ENCODE data around the gene CKB.

CKB gene

DNA sequence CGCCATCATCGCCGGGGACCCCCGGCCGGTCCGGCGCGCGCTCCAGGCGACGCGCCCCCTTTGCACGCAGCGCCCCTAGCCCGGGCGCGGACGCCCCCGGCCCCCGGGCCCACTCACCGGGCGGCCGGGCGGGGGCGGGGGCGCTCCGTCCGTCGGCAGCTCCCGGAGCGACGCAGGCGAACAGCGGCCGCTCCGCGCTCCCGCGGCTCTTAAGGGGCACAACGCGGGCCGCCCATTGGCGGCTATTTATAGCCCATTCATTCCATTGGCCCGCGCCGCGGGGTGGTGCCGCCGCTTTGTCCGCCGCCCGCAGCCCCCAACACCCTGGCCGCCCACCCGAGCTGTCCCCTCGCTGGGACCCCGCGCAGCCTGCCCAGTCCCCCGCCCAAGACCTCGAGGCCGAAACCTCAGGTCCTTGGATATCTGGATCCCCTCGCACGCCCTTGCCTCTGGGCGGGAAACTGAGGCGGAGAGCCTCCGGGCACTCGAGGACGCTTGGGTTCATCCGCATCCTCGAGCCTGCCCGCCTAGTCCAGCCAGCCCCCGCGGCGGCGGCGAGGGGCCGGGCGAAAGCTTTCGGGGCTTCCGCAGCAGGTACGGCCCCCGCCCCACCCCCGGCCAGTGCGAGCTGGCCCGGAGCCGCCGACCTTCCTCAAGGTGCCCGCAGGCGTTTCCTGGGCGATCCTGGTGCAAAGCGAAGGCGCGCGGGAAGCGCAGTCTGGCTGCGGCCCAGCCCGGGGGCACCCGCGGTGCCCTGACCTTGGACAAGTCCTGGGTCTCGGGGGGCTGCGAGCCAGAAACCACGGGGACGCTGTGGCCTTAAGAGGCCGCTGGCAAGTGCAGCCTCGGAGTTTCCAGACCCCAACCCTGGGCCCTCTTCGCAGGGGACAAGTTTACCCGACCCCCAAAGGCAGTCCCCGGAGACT, at the start of gene CKB:
TSS of gene CKB (minus strand) at position 182 of the 926 bp plus-strand sequence. CDS start 337 bp downstream, outside the sequence.
- DNase-seq (ENCODE audit: low read depth) = no peak

DNA sequence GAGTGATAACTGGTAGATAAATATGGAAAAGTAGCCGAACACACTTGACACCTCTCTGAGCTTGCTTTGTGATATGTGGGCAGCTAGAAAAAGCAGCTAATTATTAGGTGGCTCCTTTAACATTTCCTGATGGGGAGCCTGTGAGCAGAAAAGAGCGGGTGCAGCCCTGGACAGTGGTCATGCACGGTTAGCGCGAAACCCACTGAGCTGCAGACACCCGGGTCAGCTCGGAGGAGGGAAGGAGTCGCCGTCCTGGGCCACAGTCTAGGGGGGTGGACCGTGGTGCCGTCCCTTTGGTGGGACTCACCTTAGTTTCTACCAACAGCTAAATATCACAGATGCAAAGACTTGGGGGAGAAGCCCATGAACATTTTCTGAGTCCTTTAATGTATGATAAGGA, 46.8 kb upstream of the CKB start:
- DNase-seq (ENCODE audit: low read depth) = no peak

DNA sequence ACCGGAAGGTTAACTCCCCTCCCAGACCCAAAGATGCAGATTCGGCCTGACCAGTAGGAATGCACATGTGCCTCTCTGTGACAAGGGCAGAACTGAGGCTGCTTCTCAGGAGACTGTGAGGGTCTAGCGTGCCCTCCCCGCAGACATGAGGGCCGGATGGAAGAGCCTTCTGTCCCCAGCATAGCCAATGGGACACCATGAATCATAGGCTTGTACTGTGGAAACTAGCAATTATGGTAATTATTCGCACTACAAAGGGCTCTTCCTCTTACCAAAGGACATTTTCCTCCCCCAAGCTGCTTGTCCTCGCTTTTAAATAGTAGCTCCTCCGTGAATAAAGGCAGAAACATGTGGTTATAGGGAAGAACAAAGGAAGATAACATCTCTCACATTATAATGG, 46.3 kb upstream of the CKB start:
- DNase-seq (ENCODE audit: low read depth) = no peak

DNA sequence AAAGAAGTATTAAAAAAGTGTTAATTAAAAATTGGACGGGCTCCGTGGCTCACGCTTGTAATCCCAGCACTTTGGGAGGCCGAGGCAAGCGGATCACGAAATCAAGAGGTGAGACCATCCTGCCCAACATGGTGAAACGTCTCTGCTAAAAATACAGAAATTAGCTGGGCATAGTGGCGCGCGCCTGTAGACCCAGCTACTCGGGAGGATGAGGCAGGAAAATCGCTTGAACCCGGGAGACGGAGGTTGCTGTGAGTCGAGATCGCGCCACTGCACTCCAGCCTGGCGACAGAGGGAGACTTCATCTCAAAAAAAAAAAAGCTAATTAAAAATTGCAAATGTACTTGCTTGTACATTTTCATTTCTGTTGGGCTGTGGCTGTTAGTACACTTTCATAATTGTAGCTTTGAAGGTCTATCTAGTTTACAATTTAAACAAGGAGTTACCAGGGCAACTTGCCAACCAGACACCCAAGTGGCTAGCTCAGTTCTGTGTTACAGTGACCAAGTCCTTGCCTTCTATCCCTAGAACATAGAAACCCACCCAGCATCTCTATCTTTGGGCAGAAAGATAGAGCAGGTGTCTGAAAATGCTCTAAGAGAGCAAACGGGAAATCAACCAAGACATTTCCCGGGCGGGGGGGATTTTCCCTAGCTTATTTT, 41.3 kb upstream of the CKB start:
- DNase-seq (ENCODE audit: low read depth) = no peak

DNA sequence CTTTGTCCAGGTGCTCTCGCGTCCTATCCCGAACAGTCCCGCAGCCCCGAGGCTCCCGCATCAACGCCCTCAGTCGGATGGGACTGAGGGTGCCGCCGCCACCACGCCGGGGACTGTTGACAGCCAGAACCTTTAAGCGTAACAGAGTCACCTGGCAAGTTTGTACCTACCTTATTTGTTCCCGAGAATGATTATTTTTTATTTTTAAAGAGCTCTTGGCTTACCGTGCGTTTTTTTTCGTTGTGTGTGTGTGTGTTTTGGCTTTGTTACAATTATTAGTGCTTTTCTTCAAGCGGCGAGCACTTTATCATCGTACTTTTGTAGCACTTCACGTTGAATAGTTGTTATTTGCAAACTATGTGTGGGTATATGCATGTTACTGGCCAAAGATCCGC, 40.6 kb upstream of the CKB start:
- no peak for DNase-seq (ENCODE audit: low read depth)

DNA sequence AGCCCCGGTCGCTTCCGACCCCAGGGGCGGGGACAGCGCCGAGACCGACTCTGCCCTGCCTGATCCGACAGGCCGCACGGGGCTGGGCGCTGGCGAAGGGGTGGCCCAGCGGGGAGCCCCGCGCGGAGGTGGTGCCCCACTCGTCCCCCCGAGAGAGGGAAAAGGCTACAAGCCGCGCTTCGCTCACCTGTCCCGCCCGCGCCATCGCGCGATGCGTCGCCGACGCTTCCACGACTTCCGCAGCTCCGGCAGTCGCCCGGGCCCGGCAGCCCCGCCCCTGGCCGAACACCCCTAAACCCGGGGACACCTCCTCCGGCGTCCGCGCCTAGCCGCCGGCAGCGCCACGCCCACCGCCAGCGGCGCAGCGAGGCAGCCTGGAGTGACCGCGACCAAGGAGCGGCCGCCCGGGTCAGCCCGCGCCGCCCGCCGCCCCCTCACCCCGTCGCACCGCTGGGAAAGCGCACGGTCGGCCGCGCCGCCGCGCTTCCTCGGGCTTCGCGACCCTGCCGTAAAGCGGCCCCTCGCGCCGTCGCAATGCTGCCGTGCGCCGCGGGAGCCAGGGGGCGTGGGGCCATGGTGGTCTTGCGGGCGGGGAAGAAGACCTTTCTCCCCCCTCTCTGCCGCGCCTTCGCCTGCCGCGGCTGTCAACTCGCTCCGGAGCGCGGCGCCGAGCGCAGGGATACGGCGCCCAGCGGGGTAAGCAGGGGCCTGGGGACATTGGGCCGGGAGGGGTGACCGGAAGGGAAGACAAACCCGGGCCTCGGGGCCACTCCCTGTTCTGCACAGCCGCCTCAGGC, 40.0 kb upstream of the CKB start, which contains the start of the genes BAG5 and COA8:
TSS of gene BAG5 (minus strand) at position 229 of the 797 bp plus-strand sequence. CDS start 1,493 bp downstream, outside the sequence.
TSS of gene COA8 (plus strand) at position 532 of the 797 bp plus-strand sequence. CDS start at position 574, 42 bp downstream.
- peak; percentile 84 for DNase-seq (ENCODE audit: low read depth)

DNA sequence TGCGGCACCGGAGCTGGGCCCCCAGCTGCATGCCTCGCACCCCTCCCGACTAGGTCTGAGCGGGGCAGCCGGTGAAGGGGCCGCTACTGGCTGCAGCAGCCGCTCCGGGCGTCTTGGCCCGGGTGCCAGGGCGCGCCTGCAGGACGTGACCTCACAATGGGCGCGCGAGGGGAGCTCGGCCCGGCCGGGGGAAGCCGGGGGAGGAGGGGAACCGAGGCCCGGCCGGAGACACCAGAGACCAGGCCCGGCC, 39.5 kb upstream of the CKB start:
- no peak for DNase-seq (ENCODE audit: low read depth)

DNA sequence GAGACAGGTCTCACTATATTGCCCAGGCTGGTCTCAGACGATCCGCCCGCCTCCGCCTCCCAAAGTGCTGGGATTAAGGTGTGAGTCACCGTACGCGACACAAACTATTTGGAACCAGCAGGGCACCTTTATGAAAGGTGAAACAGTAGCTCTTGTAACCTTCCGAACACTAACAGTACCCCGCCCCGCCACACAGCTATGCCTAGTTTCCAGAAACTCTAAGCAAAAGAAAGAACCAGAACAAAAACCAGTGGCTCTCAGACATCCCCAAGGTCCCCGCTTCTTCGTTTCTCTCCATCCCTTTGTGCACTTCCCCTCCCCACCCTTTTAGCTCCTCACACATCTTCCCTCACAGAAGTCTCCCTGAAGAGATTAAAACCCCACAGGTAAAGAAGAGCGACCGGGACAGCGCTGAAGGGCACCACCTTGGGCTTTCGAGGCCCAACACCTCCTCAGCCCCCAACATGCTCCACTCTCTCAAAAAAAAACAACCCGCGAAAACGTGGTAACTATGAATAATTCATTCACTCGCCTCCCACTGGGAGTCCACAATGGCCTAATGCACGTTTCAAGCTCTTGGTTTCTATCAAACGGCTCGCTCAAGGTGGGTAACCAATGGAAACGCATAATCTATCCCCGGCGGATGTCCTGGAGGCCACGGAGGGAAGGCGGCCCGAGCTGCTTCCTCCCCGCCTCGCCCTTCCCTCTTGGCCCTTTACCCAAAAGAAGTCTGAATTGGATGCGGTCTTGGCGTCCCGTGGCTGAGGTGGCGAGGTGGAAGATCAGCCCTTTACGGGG, 39.0 kb upstream of the CKB start:
- peak; percentile 43 for DNase-seq (ENCODE audit: low read depth)

DNA sequence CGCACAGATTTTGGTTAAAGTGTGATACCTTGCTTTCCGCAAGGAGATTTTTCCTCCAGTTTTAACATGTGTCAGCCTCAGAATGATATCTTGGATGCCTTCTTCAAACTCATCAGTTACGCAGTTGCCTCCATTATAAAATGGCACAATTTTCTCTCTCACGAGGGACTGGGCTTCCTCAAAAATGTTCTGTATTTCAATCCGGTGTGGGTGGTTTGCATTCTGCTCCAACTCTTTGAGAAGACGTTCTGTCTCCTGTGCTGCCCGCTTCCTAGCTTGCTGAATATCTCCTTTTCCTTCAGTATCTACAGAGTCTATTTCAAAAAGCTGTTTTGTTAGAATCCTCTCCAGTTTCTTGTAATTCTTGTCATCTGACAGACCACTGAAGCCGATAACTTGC, 38.1 kb upstream of the CKB start:
- no peak for DNase-seq (ENCODE audit: low read depth)

DNA sequence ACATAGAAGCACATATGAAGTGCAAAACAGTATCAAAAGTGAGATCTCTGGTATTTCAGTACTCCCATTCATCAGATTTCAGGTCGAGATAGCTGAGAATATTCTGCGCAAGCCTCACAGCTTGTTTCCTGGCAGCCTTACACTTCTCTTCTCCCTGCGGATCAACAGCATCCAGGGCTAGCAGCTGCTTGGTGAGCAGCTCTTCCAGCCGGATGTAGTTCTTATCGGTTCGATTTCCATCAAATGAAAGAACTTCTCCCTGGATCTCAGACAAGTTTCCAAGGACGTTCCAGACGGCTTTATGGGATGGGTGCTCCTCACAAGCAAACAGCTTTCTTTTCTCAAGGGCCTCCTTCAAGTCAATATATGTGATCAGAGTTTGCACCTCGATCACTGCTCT, 37.1 kb upstream of the CKB start:
- DNase-seq (ENCODE audit: low read depth) = no peak

DNA sequence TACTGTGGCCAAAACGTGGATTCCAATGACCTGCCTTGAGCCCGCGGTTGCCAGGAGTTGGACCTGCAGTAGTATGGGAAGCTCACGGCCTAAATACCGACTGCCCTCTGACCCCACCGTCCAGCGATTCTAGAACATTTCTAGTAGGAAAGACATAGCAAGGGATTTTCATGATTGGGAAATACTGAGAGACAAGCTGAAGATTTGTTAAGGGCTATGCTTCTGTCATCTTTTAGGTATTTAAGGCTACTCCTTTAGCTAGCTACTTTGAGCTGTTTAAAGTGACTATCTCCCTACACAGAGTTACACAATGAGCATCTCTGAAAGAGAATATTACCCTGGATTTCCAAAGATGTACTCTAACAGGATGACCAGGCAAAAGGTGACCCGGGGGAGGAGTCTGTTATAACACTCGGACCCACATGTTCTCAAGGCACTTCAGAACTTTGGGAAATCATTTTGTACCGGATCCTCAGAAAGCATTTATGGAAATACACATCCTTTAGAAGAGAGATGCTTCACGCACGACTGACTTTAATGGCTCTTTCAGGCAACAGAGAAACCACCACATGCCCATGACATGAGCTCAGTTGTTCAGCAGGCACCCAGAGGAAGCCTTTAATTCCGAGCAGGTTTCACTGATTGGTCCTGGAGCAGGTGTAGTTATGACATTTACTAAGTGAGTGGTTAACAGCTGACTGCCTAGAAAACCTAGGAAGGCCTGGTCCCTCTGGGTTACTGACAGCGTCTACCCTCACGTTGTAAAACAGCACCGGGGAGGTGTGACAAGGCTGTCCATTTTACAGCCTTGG, 35.6 kb upstream of the CKB start:
- no peak for DNase-seq (ENCODE audit: low read depth)

DNA sequence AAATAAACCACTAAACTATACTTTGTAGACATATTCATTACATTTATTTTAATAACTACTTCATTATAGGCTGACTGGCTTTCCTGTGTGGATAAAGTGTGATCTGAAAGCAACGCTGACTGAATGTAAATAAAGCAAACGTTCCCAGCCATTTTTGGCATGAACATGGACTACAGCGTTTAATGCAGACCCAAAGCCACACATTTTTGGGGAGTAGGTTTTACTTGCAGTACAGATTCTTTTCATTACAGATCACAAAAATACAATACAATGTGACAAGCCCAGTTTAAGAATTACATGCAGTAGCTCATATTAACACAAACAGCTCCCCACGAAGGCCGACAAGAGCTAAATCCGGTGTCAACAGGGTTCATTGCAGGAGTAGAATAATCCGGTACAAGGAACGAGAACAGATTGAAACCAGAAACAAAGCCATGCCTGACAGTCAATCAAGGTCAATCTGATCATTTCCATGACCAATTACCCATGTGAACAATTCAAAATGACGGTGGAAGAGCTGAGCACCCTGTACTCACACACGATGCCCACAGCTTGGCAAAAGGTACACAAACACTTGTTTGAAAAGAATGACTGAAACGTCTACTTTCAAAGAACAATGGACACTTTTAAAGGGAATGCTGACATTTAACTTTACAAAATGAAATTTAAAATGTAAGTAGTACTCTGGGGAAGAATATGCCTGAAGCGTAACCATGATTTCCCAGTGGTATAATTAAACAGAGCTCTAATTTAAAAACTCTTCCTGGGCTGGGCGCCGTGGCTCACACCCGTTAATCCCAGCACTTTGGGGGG, 34.5 kb upstream of the CKB start:
- DNase-seq (ENCODE audit: low read depth) = no peak

DNA sequence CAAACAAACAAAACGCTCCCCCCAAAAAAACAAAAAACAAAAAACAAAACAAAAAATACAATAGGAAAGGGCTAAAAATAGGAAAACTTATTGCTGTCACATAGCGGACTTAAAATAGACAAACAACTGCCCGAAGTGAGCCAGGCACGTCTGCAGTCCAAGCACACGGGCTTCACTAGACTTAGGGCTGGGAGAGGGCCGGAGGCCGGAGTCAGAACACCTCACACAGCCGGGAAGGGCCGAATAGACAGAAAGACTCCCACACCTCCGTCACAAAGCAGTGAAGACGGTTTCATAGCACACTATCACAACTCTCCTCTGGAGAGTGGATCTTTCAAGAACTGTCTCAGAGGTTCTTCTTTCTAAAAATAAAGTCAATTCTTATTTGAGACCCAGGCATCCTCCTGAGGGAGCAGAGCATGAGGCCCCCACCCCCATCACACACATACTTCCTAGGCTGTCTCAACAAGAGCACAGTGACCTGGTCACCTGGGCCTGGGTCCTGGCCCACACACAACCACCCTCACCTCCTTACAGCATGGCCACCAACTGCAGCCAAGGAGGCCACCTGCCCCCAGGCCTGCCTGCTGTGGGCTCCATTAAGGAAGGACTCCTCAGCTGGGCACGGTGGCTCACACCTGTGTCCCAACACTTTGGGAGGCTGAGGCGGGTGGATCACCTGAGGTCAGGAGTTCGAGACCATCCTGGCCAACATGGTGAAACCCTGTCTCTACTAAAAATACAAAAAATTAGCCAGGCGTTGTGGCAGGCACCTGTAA, 33.1 kb upstream of the CKB start:
- no peak for DNase-seq (ENCODE audit: low read depth)

DNA sequence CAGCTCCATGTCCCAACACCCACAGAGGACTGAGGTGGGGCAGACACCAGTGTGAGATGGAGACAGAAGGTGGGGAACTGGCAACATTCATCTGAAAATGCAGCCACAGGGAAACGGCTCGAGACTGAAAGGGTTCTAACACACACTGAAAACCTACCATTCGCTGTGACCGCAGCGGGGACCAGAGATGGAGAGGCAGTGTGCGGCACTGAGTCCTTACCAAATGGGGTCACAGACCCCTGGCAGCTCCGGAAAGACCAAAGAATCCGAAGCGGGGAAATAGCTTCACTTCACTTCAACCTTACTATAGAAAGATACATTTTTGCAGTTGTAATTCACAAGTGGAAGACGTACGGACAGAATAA, 30.2 kb upstream of the CKB start:
- DNase-seq (ENCODE audit: low read depth) = no peak

DNA sequence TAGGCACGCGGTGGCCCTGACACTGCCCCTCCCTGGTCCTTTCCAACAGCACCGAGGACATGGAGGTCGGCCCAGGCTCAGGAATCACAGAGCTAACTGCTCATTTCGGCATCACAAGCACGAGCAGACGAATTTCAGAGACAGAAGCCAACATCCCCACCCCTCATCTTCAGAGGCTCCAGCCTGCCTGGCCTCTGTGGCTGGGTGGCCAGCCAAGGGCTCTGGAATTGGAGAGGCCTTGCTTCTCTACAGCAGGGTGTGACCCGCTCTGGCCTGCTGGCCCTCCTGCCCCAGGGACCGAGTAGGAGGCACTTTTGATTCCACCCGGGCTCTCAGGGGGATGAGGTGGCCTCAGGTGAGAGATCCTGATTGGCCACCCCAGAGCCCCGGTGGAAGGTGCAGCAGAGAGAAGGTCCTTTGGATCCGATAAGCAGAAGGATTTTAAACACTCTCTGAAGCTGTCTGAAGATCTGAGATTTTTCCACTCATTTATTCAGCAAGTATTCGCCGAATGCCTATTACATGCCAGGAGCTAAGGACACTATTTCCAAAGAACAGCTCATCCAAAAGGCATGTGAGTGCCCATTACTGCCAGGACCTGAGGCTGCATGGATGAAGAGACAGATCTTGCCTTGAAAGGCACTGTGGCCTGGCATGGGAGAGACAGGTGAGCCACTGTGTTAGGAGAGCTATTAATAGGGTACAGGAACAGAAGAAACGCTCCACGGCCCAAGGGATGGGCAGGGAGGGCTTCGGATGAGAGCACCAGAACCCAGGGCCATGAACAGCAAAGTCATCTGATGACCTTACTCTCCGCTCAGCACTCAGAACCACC, 29.6 kb upstream of the CKB start:
- no peak for DNase-seq (ENCODE audit: low read depth)

DNA sequence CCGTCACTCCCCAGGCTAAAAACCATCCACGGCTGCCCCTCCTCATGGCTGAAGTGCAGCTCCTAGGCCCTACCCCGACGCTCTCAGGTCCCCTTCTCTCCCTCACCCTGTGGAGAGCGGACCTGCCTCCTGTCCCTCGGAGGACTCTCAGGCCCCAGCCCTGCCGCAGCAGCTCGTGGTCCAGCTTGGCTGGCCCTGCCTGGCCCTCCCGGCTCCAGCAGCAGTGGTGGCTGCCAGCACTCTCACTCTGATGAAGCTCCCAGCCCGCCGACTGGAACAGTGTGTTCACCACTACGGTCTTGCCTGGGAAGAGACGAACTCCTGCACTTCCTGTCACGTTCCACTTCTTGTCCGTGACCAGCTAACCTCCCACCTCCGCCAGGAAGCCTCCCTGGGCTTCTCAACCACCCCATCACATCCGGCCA, 28.7 kb upstream of the CKB start:
- no peak for DNase-seq (ENCODE audit: low read depth)

DNA sequence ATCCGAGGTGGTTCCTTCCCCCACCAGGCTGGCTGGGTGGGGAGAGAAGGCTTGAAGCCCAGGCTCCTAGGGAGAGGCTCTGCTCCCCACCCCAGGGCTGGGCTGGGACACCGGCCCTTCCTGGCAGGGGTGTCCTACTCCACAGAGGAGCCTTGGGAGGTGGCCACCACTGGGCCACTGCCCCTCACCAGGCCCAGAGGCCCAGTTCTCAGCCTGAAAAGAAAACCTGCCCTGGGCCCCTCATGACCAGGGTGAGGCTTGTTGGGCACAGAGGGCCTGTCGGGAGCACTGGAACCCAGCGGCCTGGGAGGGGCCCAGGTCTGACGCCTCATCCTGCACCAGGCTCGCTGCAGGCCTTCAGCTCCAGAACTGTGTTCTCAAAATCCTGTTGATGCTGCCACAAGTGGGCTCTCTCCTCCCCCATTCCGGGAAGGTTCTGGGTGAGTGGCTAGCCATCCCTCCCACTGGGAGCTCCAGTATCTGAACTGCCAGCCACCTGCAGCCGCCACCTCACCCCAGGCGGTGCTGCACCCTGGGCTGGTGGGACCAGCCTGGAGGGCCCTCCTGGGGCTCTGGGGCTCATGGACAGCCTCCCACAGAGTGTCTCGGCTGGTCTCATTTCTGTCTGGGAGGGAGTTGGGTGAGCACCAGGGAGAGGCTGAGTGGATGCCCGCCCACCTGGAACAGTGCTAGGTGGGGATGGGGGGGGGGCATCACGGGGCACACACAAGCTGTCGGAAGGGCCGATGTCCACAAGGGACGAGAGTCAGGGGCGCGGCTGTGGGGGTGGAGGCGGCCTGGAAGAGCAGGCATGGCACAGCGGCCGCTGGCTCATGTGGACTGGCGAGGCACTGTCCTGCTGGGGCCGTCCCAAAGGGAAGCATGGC, 28.1 kb upstream of the CKB start:
- DNase-seq (ENCODE audit: low read depth) = no peak
